Stimulated activated CD4-positive, alpha-beta T cell treated with anti-CD3 and anti-CD28 coated beads, Interleukin-15, amount 100 ng/mL, for 1 hour (primary cell): ENCODE data around the gene KIAA0232.
"Not testable (repeated sequence)": the region's sequence is repeated elsewhere in the genome, so short reads cannot be mapped to it uniquely, and the experiment has no call there.

Experiments
- DNase-seq, 2 donors: peaks; one replicate each; pipeline ENCODE4 v3.0.0-alpha.2; 2020; ENCODE audit warnings: low read depth in 1 of 2, low spot score in 1 of 2

The KIAA0232 gene

DNA sequence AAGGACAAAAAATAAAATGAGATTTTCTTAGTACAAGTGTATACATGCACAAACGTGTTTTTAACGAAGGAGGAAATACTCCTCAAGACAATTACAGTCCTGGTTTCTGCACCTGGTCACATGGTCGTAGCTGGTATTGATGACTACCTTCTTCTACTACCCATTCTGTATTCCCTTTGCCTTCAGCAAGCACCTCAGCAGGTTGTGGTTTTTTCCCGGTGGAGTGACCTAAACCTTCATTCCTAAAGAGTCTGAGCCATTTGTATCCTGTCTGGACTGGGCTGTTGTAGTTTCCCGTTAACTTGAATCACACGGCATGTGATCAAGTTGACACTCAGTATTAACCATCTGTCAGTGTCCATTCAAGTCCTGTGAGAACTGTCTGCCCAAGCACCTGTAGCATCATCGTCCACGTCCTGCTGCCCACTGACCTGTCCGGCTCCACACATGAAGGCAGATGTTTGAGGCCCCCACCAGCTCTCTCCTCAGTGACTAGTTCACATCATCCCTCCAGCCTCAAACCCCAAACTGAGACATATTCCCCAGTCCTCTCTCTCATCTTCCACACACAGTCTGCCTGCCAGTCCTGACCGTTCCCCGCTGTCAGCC is 96.0 kb downstream of the KIAA0232 start:
- DNase-seq: no peak

GRCh38 chr4:6880691-6881090 is 98.2 kb downstream of the KIAA0232 start:
- DNase-seq: no peak

- DNase-seq: no peak
These were observed 99.4 kb downstream of the KIAA0232 start for GRCh38 chr4:6881908-6882307.

DNA sequence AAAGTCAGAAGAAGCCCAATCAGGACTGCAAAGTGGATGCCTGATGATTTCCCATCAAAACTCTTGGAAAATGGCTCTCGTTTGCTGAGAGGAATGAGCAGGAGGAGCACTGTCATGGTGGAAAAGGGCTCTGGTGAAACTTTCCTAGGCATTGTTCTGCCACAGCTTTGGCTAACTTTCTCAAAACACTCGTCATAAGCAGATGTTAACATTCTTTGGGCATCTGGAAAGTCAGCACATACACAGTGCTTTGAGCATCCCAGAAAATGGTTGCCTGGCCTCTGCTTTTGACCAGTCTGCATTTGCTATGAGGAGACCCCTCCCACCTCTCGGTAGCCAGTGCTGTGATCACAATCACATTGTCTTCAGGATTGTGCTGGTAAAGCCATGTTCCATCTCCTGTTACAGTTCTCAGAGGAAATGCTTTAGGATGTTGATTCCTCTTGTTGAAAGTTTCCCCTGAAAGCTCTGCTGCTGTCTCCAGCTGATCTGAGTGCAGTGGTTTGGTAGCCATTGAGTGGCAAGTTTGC is 101.9 kb downstream of the KIAA0232 start:
- no peak for DNase-seq

- no peak for DNase-seq
These were observed 103.5 kb downstream of the KIAA0232 start for GRCh38 chr4:6885953-6886557.

DNA sequence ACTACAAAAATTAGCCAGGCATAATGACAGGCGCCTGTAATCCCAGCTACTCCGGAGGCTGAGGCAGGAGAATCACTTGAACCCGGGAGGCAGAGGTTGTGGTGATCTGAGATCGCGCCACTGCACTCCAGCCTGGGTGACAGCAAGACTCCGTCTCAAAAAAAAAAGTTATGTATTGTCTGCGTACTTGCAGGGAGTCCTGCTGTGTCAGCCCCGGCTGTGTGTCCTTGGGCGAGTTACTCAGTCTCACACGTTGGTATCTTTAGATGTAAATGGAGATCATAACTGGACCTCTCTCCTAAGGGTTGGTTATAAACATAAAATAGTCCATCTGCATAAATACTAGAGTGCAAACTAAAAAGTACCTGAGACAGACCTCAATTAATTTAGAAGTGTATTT is 104.4 kb downstream of the KIAA0232 start:
- DNase-seq: no peak

GRCh38 chr4:6887591-6888371 is 105.3 kb downstream of the KIAA0232 start:
- DNase-seq: no peak

GRCh38 chr4:6888506-6889071 is 106.1 kb downstream of the KIAA0232 start:
- DNase-seq: no peak

GRCh38 chr4:6889101-6889735 is 106.7 kb downstream of the KIAA0232 start:
- DNase-seq: no peak

DNA sequence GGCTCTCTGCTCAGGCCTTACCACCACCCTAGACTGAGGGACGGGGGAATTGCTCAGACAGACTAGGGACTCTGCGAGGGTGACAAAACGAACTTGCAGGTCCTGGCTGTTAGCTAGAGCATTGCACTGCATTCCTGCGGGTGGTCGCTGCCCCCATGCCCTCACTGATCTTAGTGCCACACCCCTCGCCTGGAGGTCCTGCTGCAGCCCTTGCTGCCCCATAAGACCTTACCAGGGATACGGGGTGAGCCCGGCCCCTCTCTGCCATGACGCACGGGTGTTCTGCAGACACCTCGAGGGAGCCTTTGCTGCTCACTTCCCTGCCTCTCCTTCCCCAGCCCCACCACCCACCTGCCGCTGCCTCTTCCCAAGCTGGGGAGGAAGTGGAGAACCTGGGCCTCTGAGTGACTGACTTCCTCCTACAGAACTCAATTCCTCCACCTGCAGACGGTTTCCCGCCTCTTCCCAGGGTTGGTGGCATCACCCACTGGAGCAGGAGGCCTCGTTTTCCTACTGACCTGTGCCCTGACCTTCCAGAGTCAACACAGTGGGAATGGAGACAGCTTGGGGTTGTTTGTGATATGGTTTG is 107.3 kb downstream of the KIAA0232 start:
- no peak for DNase-seq

DNA sequence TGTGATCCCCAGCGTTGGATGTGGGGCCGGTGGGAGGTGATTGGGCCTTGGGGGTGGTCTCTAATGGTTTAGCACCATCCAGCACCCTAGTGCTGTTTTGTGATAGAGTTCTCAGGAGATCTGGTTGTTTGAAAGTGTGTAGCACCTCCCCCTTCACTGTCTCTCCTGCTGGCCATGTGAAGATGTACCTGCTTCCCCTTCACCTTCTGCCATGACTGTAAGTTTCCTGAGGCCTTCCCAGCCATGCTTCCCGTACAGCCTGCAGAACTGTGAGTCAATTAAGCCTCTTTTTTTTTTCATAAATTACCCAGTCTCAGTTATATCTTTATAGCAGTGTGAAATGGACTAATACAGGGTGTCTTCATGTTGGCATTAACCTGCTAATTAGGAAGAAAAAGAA is 107.8 kb downstream of the KIAA0232 start:
- no peak for DNase-seq

DNA sequence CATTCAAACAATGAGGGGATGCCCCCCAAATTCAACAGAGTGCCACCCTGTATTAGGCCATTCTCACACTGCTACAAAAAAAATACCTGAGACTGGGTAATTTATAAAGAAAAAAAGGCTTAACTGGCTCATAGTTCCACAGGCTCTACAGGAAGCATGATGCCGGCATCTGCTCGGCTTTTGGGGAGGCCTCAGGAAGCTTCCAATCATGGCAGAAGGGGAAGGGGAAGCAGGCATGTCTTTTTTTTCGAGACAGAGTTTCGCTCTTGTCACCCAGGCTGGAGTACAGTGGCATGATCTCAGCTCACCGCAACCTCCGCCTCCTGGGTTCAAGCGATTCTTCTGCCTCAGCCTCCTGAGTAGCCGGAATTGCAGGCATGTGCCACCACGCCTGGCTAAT is 108.4 kb downstream of the KIAA0232 start:
- DNase-seq: not testable (repeated sequence)

DNA sequence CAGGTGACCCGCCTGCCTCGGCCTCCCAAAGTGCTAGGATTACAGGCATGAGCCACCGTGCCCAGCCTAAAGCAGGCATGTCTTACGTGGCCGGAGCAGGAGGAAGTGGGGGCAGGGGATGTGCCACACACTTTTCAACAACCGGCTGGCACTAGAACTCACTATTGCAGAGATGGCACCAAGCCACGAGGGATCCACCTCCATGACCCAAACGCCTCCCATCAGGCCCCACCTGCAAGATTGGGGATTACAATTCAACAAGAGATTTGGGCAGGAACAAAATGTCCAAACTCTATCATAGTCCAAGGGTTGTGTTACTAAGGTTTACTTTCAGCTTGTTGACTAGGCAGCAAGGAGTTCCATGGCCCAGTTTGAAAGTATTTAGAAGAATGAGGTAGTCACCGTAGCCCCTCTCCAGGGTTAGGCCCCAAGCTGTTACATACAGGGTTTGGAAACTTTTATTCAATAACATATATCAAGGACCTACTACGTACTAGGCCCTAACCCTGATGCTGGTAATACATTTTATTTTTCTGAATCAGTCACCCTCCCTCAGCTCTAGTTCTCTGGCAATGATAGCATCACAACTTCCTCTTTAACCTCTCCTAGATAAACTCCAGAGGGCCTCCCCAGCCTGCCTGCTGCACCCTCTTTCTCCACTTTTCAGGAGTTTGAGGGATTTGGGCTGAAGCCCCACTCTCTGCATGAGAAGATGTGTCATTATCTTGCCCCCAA is 109.1 kb downstream of the KIAA0232 start:
- DNase-seq: no peak

DNA sequence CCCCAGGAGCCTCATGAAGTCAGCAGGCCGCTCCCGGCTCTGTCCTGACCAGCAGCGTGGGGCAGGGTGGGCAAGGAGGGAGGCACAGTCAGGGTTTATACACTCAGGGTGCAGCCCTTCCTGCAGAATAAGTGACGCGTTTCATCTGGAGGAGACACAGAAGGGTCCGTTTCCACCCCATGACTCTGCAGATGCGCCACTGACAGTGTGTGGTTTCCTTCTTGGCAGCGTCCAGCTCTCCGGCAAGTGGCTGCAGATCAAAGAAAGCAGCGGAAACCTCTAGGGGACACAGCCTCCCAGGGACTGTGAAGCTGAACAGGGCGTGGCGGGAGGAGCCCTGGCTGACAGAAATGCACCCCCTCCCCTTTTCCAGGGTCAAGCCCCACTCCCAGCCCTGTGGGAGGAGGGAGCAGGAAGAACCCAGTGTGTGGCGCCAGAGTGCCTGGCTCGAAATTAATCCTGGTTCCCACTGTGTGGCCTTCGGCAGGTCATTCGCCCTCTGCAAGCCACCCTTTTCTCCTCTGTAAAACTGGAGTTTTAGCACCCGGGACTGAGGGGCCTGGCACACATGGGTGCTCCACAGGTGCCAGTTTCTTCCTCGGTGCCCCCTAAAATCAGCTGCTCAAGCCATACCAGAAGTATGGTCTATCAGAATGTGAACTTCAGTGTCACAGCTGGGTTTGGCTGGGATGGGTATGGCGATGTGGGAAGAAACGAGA is 109.8 kb downstream of the KIAA0232 start:
- no peak for DNase-seq

DNA sequence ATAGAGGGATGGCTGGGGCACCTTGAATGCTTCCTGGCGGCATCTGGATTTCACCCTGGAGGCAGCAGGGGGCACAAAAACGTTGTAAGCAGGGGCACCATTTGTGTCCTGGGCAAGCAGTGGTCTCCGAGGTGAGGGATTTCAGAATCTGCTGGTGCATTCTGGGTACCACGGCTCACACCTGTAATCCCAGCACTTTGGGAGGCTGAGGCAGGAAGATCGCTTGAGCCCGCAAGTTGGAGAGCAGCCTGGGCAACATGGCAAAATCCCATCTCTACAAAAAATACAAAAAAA is 110.3 kb downstream of the KIAA0232 start:
- no peak for DNase-seq

GRCh38 chr4:6893449-6894085 is 111.0 kb downstream of the KIAA0232 start:
- DNase-seq: no peak

GRCh38 chr4:6894086-6894478 is 111.6 kb downstream of the KIAA0232 start:
- no peak for DNase-seq

- DNase-seq: no peak
These were observed 112.3 kb downstream of the KIAA0232 start for GRCh38 chr4:6894528-6895498.
